Chondrocyte (in vitro differentiated cells): Measurements from ENCODE around the gene NME2. TPM values are rescaled to one million over a fixed set of nuclear protein-coding genes. Genes with fewer than 3 reads are reported as not detected.

Source experiments
- DNase-seq: peaks from one replicate; pipeline ENCODE4 v3.0.0; 2021; ENCODE audit warnings: mixed read lengths, low spot score
- H3K27ac Mint-ChIP-seq: one replicate; pipeline ENCODE4 v1.8.0; 2021; ENCODE audit warnings: mild to moderate bottlenecking, moderate library complexity, mixed read lengths; ENCODE audit not compliant: unreplicated experiment
- H3K27me3 Mint-ChIP-seq: 2 replicates; pipeline ENCODE4 v1.8.0; 2021; ENCODE audit warnings: low read depth, mixed read lengths
- H3K36me3 Mint-ChIP-seq: 2 replicates; pipeline ENCODE4 v1.8.0; 2021; ENCODE audit warnings: low read depth, mixed read lengths
- H3K4me1 Mint-ChIP-seq: 2 replicates; pipeline ENCODE4 v1.8.0; 2021; ENCODE audit warnings: low read depth, mild to moderate bottlenecking, mixed read lengths
- H3K4me3 Mint-ChIP-seq: one replicate; pipeline ENCODE4 v1.8.0; 2021; ENCODE audit warnings: mild to moderate bottlenecking, moderate library complexity, mixed read lengths; ENCODE audit not compliant: unreplicated experiment
- H3K9me3 Mint-ChIP-seq: 2 replicates; pipeline ENCODE4 v1.8.0; 2021; ENCODE audit warnings: low read depth, mixed read lengths
- total RNA-seq: library from RNA; stranded (reverse); gene quantifications from 3 replicates; pipeline ENCODE4 v1.2.1, GENCODE V29; 2021
- TF ChIP-seq, protein P1 (sequence below): fragments of 200-600 bp; sonication (generic); IDR thresholded peaks from 2 replicates; pipeline ENCODE4 v1.5.0; 2021; ENCODE audit warnings: antibody characterized with exemption, mild to moderate bottlenecking, moderate library complexity

The NME2 gene
- total RNA-seq, 1 donor from 2014 or later, result 751 TPM

DNA sequence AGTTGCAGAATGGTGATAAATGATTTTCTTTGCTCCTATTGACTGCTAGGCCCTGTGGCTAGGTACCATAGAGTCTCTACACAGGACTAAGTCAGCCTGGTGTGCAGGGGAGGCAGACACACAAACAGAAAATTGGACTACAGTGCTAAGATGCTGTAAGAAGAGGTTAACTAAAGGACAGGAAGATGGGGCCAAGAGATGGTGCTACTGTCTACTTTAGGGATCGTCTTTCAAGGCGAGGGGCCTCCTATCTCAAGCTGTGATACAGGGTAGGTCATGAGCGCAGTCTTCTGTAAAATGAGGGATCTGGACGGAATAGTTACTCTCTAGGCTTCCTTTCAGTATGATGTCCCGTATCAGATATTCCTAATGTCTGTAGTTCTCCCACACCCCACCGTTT lies 12.0 kb upstream of the NME2 start:
- no peak for DNase-seq
- H3K4me1 Mint-ChIP-seq, result peaks cover 8% of the 10 kb centered on the region
- H3K36me3 Mint-ChIP-seq, result peaks cover 4% of the 10 kb centered on the region
- TF ChIP-seq, protein P1, sequence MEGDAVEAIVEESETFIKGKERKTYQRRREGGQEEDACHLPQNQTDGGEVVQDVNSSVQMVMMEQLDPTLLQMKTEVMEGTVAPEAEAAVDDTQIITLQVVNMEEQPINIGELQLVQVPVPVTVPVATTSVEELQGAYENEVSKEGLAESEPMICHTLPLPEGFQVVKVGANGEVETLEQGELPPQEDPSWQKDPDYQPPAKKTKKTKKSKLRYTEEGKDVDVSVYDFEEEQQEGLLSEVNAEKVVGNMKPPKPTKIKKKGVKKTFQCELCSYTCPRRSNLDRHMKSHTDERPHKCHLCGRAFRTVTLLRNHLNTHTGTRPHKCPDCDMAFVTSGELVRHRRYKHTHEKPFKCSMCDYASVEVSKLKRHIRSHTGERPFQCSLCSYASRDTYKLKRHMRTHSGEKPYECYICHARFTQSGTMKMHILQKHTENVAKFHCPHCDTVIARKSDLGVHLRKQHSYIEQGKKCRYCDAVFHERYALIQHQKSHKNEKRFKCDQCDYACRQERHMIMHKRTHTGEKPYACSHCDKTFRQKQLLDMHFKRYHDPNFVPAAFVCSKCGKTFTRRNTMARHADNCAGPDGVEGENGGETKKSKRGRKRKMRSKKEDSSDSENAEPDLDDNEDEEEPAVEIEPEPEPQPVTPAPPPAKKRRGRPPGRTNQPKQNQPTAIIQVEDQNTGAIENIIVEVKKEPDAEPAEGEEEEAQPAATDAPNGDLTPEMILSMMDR, result no peak
- no peaks in the 10 kb centered on the region for H3K9me3 Mint-ChIP-seq
- H3K4me3 Mint-ChIP-seq, result no peak overlapping the region
- H3K27ac Mint-ChIP-seq, result no peak overlapping the region
- no peaks in the 10 kb centered on the region for H3K27me3 Mint-ChIP-seq

DNA sequence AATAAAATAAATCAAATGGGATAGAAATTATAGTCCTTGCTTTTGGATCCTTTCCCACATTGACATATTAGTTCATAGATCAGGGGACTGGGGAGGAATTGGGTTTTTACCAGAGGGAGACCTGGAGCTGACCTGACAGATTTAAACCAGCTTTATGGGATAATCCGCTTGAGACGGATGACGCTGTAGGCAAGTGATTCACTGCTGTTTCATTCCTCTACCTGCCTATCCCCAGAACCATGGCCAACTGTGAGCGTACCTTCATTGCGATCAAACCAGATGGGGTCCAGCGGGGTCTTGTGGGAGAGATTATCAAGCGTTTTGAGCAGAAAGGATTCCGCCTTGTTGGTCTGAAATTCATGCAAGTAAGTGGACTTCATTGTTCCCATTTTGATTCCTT lies 10.8 kb upstream of the NME2 start:
- H3K4me3 Mint-ChIP-seq, result no peak overlapping the region
- H3K4me1 Mint-ChIP-seq, result peaks cover 8% of the 10 kb centered on the region
- peaks cover 10% of the 10 kb centered on the region for H3K36me3 Mint-ChIP-seq
- H3K9me3 Mint-ChIP-seq, result no peaks in the 10 kb centered on the region
- TF ChIP-seq, protein P1, result no peak
- no peak overlapping the region for H3K27ac Mint-ChIP-seq
- H3K27me3 Mint-ChIP-seq, result no peaks in the 10 kb centered on the region
- no peak for DNase-seq

DNA sequence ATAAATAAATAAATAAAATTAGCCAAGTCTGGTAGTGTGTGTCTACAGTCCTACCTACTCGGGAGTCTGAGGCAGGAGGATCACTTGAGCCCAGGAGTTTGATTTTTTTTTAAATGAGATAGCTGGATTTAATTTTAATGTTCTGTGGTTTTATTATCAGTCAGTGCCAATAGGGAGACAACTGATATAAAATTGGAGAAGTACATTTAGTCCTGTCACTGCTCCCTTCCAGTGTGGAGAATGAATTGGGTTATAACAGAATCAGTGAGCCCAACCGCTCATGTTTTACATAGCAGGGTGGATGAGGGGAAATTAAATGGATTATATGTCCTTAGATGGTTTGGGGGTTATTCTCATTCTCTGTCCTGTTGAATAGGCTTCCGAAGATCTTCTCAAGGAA lies 6.6 kb upstream of the NME2 start:
- H3K36me3 Mint-ChIP-seq, result peaks cover 21% of the 10 kb centered on the region
- no peak overlapping the region for H3K4me3 Mint-ChIP-seq
- no peak for DNase-seq
- H3K4me1 Mint-ChIP-seq, result peaks cover 8% of the 10 kb centered on the region
- TF ChIP-seq, protein P1, result no peak
- no peak overlapping the region for H3K27ac Mint-ChIP-seq
- no peaks in the 10 kb centered on the region for H3K27me3 Mint-ChIP-seq
- no peaks in the 10 kb centered on the region for H3K9me3 Mint-ChIP-seq

DNA sequence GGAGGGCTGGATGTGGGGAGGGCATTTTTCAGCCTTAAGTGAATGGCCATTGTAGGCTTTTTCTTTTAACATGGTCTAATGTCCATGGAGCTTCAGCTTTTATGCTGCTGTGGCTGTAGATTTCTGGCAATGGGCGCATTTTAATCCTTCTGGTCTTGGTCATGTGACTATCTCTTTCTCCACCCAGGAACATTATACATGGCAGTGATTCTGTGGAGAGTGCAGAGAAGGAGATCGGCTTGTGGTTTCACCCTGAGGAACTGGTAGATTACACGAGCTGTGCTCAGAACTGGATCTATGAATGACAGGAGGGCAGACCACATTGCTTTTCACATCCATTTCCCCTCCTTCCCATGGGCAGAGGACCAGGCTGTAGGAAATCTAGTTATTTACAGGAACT lies 4.7 kb upstream of the NME2 start:
- no peak overlapping the region for H3K27ac Mint-ChIP-seq
- DNase-seq, result no peak
- TF ChIP-seq, protein P1, result no peak
- no peaks in the 10 kb centered on the region for H3K27me3 Mint-ChIP-seq
- no peaks in the 10 kb centered on the region for H3K9me3 Mint-ChIP-seq
- no peak overlapping the region for H3K4me3 Mint-ChIP-seq
- peaks cover 12% of the 10 kb centered on the region for H3K4me1 Mint-ChIP-seq
- H3K36me3 Mint-ChIP-seq, result peaks cover 21% of the 10 kb centered on the region

DNA sequence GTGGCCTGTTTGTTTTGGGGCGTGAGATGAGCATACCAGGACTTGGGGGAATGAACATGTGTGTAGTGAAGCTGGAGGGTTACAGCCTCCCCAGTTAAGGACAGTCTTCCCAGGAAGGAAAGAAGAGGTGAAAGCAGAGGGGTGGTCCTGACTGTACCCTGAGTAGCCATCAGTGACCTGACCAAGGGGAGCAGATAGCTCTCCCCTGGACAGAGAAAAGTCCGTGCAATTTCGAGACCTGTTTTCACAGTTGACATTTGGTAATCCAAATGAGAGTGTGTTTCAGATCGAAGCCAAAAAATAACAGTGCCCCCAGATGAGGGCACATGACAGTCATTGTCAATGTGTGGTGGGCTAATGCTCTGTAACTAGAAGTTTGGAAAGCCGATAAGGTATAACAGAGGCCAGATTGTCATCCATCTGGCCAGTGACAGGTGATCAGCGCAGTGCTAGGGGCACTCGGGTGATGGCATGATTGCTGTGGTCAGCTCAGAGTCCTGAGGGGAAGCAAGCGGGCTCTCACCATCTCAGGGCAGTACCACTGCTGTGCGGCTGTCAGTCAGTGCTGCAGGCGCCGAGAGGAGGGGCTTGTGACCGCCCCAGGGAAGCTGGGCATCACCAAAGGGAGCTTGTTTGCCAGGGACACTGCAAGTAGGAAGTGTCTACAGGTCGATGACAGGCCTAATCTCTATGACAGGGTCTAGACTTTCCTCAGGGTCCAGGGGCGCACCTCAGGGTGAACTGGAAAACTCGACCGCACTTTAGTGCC lies 1.1 kb upstream of the NME2 start:
- peaks cover 23% of the 10 kb centered on the region for H3K36me3 Mint-ChIP-seq

More for the DNA sequence above, 1.1 kb upstream of the NME2 start:
- Mint-ChIP-seq H3K4me1 (peaks cover 34% of the 10 kb centered on the region), H3K9me3 (no peaks in the 10 kb centered on the region), H3K27me3 (no peaks in the 10 kb centered on the region), H3K4me3 (peak overlapping the region; percentile 93), H3K27ac (peak overlapping the region; percentile 99)
- no peak for DNase-seq
- TF ChIP-seq, protein P1, result no peak
